Stomach (tissue), 9 donors: Measurements from ENCODE around the gene ZNF644. TPM values are rescaled to one million over a fixed set of nuclear protein-coding genes. Genes with fewer than 3 reads are reported as not detected.
"Not testable (repeated sequence)": the region's sequence is repeated elsewhere in the genome, so short reads cannot be mapped to it uniquely, and the experiment has no call there.

Experiments
- DNase-seq, 2 donors: peaks; one replicate each; pipeline versions ENCODE4 v3.0.0 to v3.0.0-alpha.2; 2013 to 2019
- H3K27ac ChIP-seq, 5 donors: fragments of 200-600 bp in 4 of 5; sonication (generic) in 4 of 5; one replicate each; pipeline ENCODE4 v1.5.1; 2013 to 2019; ENCODE audit warnings: mild to moderate bottlenecking in 1 of 5, moderate library complexity in 1 of 5
- H3K27me3 ChIP-seq, 3 donors: fragments of 200-600 bp; sonication (generic); one replicate each; pipeline ENCODE4 v1.5.1; 2017 to 2019; ENCODE audit warnings: mixed run types in 1 of 3
- H3K36me3 ChIP-seq, 4 donors: fragments of 200-600 bp; sonication (generic); 1 replicate in 3 of 4; 2 replicates in 1 of 4; pipeline ENCODE4 v1.5.1; 2016 to 2019
- H3K4me1 ChIP-seq, 4 donors: fragments of 200-600 bp; sonication (generic); one replicate each; pipeline ENCODE4 v1.5.1; 2016 to 2019
- H3K4me3 ChIP-seq, 4 donors: fragments of 200-600 bp; sonication (generic) in 3 of 4; one replicate each; pipeline ENCODE4 v1.5.1; 2016 to 2019; ENCODE audit warnings: mild to moderate bottlenecking in 1 of 4
- H3K9me3 ChIP-seq, 4 donors: fragments of 200-600 bp; sonication (generic); one replicate each; pipeline ENCODE4 v1.5.1; 2016 to 2019
- CTCF ChIP-seq, 7 experiments: fragments of 450-650 bp in 4 of 7; fragments of 200-600 bp in 3 of 7; sonication (generic) in 3 of 7; IDR thresholded peaks; one replicate each; pipeline ENCODE4 v1.5.1; 2016 to 2019; ENCODE audit warnings: antibody characterized with exemption in 7 of 7, control low read depth in 2 of 7, mild to moderate bottlenecking in 1 of 7
- EP300 ChIP-seq: sonication (generic); formaldehyde crosslinking; IDR thresholded peaks from one replicate; pipeline ENCODE4 v1.6.1; 2017; ENCODE audit warnings: antibody characterized with exemption
- POLR2A ChIP-seq, 4 donors: fragments of 450-650 bp; IDR thresholded peaks; one replicate each; pipeline ENCODE4 v1.6.1; 2016; ENCODE audit warnings: antibody characterized with exemption in 4 of 4, control low read depth in 2 of 4, mild to moderate bottlenecking in 1 of 4, moderate library complexity in 1 of 4
- POLR2AphosphoS5 ChIP-seq, 3 donors: sonication (generic); formaldehyde crosslinking; IDR thresholded peaks; one replicate each; pipeline ENCODE4 v1.6.1; 2016; ENCODE audit warnings: antibody characterized with exemption in 3 of 3
- whole genome bisulfite sequencing, 5 donors: extraction: QIAGEN DNeasy Blood & Tissue Kit in 3 of 5; methylation state at CpG; one replicate each; pipeline versions ENCODE4 v1.1.5 to v1.1.7; 2013 to 2018; 5-methylcytosine and 5-hydroxymethylcytosine counted together
- intact Hi-C: fragments of 100-400 bp; cut with DNase I; formaldehyde crosslinking; loops from one replicate; pipeline ENCODE4 v1.15.1; 2023; ENCODE audit warnings: low total_unique reads
- polyA plus RNA-seq, 3 donors: library from polyadenylated mRNA; stranded (reverse); fragments of 200-250 nt; gene quantifications; one replicate each; pipeline ENCODE4 v1.2.3, GENCODE V29; 2013
- total RNA-seq, 5 donors: library from RNA; depleted of rRNA; stranded (reverse); fragments of >200 nt; gene quantifications; one replicate each; pipeline versions ENCODE4 v1.1.0 to v1.2.3, GENCODE V29; 2014 to 2016
- donor health status: healthy with polysubstance abuse.
- donor health status: Bipolar disorder and iron deficiency.
- donor health status: healthy.

ZNF644 gene
- total and polyA plus RNA-seq, 8 donors = 13.2 to 134 (median 43.5) TPM

- intact Hi-C loops = no loop called here
- H3K4me1 ChIP-seq = no peaks in the 10 kb centered on the region
- H3K27ac ChIP-seq = no peak overlapping the region
- H3K27me3 ChIP-seq = no peaks in the 10 kb centered on the region
- H3K9me3 ChIP-seq = peaks cover 0 to 16% (median 12%) of the 10 kb centered on the region in 4 donors
- H3K36me3 ChIP-seq = no peaks in the 10 kb centered on the region
- 66 to 81% (median 76%) methylated on average over 2 of the region's 2 CpGs for WGBS, 5 donors
- no peak for TF ChIP-seq CTCF (IDR thresholded peaks at IDR 0.05)
- TF ChIP-seq POLR2AphosphoS5 (IDR thresholded peaks at IDR 0.05) = no peak
- no peak for TF ChIP-seq EP300
- TF ChIP-seq POLR2A (IDR thresholded peaks at IDR 0.05) = no peak
- no peak for DNase-seq
- H3K4me3 ChIP-seq = no peak overlapping the region
Observed at GRCh38 chr1:91046766-91047165, 24.9 kb upstream of the ZNF644 start.

DNA sequence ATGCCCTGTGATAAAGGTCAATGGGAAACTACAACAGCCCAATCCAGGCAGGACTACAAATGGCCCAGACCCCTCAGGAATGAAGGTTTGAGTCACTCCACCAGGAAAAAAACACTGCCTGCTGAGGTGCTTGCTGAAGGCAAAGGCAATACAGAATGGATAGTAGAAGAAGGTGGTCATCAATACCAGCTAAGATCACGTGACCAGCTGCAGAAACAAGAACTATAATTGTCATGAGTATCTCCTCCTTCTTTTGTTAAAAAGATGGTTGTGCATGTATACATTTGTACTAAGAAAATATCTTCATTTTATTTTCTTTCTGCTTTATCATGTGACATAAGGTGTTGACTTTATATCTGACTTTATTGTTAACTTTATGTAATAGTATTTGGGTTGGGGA is 23.4 kb upstream of the ZNF644 start:
- no peak for TF ChIP-seq CTCF (IDR thresholded peaks at IDR 0.05)
- no peak for TF ChIP-seq POLR2A (IDR thresholded peaks at IDR 0.05)
- Histone ChIP-seq H3K27ac (no peak overlapping the region), H3K4me3 (no peak overlapping the region), H3K4me1 (no peaks in the 10 kb centered on the region), H3K9me3 (peaks cover 0 to 26% (median 12%) of the 10 kb centered on the region in 4 donors), H3K27me3 (no peaks in the 10 kb centered on the region), H3K36me3 (no peaks in the 10 kb centered on the region)
- WGBS, 5 donors = 79 to 97% (median 84%) methylated on average over 1 of the region's 1 CpG
- no peak for DNase-seq
- intact Hi-C loops = no loop called here

DNA sequence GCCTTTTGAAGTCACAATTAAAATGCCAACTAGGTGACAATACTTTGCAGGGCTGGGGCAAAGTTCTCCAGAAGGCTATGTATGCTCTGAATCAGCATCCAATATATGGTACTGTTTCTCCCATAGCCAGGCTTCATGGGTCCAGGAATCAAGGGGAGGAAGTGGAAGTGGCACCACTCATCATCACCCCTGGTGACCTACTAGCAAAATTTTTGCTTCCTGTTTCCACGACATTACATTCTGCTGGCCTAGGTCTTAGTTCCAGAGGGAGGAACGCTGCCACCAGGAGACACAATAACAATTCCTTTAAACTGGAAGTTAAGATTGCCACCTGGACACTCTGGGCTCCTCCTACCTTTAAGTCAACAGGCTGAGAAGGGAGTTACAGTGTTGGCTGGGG is 22.9 kb upstream of the ZNF644 start:
- DNase-seq, intact Hi-C loops, H3K4me3 ChIP-seq, H3K4me1 ChIP-seq, H3K27me3 ChIP-seq, H3K36me3 ChIP-seq, H3K27ac ChIP-seq: not testable (repeated sequence)
- H3K9me3 ChIP-seq = peaks cover 0 to 26% (median 12%) of the 10 kb centered on the region in 4 donors
- 67 to 84% (median 69%) methylated on average over 2 of the region's 2 CpGs for WGBS, 5 donors

GRCh38 chr1:91042372-91042771 is 20.5 kb upstream of the ZNF644 start:
- H3K4me1 ChIP-seq, H3K27me3 ChIP-seq, H3K36me3 ChIP-seq, DNase-seq, H3K4me3 ChIP-seq, H3K27ac ChIP-seq, intact Hi-C loops: not testable (repeated sequence)
- WGBS, 5 donors = 60 to 83% (median 80%) methylated on average over 2 of the region's 2 CpGs
- peaks cover 0 to 26% (median 12%) of the 10 kb centered on the region in 4 donors for H3K9me3 ChIP-seq

DNA sequence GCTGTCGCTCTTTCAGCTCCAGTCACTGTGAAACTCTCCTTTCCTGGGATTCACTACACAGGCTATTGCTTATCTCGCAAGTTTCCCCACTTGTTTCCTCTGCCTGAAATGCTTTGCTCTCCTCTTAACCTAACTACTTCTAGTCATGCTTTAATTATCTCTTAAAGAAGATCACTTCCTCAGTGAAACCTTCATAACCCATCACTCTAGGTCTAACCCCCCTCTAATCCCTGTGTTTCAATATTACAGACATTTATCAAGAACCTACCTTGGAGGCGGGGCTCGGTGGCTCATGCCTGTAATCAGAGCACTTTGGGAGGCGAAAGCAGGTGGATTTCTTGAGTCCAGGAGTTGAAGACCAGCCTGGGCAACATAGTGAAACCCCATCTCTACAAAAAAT is 16.7 kb upstream of the ZNF644 start:
- H3K27ac ChIP-seq = no peak overlapping the region
- intact Hi-C loops = no loop called here
- no peak overlapping the region for H3K4me3 ChIP-seq
- H3K4me1 ChIP-seq = peaks cover 0 to 16% (median 8%) of the 10 kb centered on the region in 4 donors
- H3K36me3 ChIP-seq = no peaks in the 10 kb centered on the region
- TF ChIP-seq POLR2A (IDR thresholded peaks at IDR 0.05) (no peak), POLR2AphosphoS5 (IDR thresholded peaks at IDR 0.05) (no peak)
- no peaks in the 10 kb centered on the region for H3K27me3 ChIP-seq
- no peak for DNase-seq
- peaks cover 0 to 26% (median 12%) of the 10 kb centered on the region in 4 donors for H3K9me3 ChIP-seq
- 86 to 97% (median 92%) methylated on average over 5 of the region's 5 CpGs for WGBS, 5 donors

DNA sequence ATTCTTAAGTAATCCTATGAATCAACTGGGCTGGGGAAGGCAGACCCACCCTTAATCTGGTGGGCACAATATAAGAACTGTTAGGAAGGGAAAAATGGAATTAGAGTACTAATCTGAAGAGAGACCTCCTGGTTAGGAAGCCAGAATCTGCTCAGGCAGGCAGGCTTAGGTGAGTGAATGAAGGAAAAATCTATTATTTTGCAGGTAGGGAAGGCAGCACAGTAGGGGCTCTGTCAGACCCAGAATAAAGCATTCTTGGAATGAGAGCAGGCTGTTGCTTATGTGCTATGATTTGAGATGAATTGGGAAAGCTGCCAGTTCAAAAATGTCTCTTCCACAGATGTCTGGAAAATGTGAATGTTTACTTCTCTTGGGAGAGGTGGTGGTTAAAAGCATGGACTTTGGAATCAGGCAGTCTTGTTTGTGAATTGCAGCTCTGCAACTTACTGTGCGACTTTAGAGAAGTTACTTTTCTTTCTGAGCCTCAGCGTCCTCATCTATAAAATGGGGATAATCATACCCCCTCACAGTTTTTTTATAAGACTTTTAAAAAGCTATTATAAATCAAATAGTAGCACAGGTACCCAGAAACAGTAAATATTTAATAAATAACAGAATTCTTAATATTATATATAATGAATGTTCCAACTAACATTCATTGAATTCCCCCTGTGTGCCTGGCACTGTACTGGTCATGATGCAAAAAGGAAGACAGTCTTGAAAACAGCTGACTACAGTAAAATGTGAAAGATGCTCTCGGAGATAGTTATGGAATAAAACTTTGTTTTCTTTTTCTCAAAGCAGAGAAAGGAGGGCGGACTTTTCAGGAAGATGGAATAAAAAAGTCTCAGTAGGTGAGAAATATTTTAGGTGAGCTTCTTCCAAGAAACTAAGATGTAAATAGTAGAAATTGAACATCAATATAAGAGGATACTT is 15.3 kb upstream of the ZNF644 start:
- no peaks in the 10 kb centered on the region for H3K36me3 ChIP-seq
- H3K27ac ChIP-seq = no peak overlapping the region
- DNase-seq = peak in 1 of 2 donors; percentile 77
- TF ChIP-seq POLR2AphosphoS5 (IDR thresholded peaks at IDR 0.05) (no peak), POLR2A (IDR thresholded peaks at IDR 0.05) (no peak), CTCF (IDR thresholded peaks at IDR 0.05) (no peak), EP300 (no peak)
- intact Hi-C loops = no loop called here
- H3K27me3 ChIP-seq = no peaks in the 10 kb centered on the region
- peaks cover 0 to 16% (median 8%) of the 10 kb centered on the region in 4 donors for H3K4me1 ChIP-seq
- H3K9me3 ChIP-seq = peaks cover 0 to 14% (median 4%) of the 10 kb centered on the region in 4 donors
- no peak overlapping the region for H3K4me3 ChIP-seq
- WGBS, 5 donors = 57 to 64% (median 62%) methylated on average over 4 of the region's 4 CpGs
